ENCODE results near the gene PDE6B.
"Not testable (repeated sequence)": the region's sequence is repeated elsewhere in the genome, so short reads cannot be mapped to it uniquely, and the experiment has no call there.

PDE6B gene

GRCh38 chr4:705278-706082 lies 80.1 kb downstream of the PDE6B start, which contains the start of gene PCGF3:
PCGF3 (plus strand) TSS chr4:705832; CDS start chr4:733681, 27,849 bp downstream.
- DNase-seq, result peak; percentile 95

GRCh38 chr4:706083-706633 lies 80.8 kb downstream of the PDE6B start:
- DNase-seq, result not testable (repeated sequence)

DNA sequence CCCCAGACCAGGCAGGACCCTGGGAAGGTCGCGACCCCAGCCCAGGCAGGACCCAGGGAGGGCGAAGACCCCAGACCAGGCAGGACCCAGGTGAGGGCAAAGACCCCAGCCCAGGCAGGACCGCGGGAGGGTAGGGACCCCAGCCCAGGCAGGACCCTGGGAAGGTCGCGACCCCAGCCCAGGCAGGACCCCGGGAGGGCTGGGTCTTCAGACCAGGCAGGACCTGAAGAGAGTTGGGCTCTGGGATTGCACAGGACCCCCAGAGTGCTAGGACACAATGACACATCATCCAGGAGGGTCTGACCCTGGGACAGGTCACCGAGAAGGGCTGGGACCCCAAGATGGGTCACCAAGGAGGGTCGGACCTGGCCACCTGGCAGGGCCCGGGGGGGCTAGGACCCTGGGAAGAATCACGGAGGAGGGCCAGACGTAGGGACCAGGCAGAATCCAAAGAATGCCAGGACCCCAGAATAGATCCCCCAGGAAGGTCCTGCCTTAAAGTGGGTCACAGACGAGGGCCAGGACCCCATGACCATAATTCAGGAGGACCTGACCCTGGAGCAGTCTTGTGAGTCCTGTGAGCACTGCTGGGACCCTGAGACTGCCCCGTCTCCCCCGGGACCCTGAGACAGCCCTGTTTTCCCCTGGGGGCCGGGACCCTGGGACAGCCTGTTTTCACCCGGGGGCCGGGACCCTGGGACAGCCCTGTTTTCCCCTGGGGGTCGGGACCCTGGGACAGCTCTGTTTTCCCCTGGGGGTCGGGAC lies 81.6 kb downstream of the PDE6B start:
- no peak for DNase-seq

DNA sequence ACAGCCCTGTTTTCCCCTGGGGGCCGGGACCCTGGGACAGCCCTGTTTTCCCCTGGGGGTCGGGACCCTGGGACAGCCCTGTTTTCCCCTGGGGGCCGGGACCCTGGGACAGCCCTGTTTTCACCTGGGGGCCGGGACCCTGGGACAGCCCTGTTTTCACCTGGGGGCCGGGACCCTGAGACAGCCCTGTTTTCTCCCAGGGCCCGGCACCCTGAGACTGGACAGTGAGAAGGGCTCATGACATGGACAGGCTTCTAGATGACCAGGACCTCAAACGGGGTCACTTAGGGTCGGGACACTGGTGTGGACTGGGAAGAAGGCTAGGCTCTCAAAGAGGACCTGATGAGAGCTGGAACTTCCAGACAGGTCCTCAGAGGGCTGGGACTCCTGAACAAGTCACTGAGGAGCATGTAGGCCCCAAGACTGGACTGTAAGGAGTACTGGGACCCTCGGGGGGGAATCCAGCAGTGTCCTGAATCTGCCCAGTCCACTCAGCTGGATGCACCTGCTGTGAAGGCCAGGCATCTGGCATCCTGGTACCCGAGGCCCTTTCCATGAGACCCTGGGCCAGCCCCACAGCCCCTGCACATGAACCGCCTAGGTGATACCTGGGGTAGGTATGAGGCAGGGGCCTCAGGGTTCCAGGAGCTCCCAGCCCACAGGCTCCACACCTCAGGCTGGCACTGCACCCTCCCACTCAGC lies 82.7 kb downstream of the PDE6B start:
- no peak for DNase-seq

GRCh38 chr4:708631-708933 lies 83.2 kb downstream of the PDE6B start:
- no peak for DNase-seq

GRCh38 chr4:709348-709747 lies 84.0 kb downstream of the PDE6B start:
- no peak for DNase-seq

- DNase-seq, result no peak
These were observed 84.7 kb downstream of the PDE6B start for GRCh38 chr4:710116-710515.

GRCh38 chr4:710916-711315 lies 85.5 kb downstream of the PDE6B start:
- no peak for DNase-seq

DNA sequence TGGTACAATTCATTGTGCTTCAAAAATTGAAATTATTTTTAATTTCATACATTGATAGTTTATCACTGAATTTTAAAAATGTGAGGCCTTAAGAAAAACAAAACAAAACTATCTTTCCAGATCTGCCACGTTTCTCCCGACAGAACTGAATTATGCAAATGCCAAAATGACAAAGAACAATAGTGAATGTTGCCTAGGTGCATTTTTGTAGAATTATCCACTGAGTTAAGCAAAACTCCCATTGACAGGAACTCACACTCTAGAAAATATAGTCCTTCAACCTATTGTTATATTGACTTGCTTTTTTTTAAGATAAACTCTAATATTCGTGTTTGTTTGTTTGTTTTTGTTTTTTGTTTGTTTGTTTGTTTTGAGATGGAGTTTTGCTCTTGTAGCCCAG lies 86.7 kb downstream of the PDE6B start:
- DNase-seq, result no peak

- DNase-seq, result no peak
These were observed 87.7 kb downstream of the PDE6B start for GRCh38 chr4:712916-713632.

- DNase-seq, result no peak
These were observed 88.7 kb downstream of the PDE6B start for GRCh38 chr4:714087-714486.

DNA sequence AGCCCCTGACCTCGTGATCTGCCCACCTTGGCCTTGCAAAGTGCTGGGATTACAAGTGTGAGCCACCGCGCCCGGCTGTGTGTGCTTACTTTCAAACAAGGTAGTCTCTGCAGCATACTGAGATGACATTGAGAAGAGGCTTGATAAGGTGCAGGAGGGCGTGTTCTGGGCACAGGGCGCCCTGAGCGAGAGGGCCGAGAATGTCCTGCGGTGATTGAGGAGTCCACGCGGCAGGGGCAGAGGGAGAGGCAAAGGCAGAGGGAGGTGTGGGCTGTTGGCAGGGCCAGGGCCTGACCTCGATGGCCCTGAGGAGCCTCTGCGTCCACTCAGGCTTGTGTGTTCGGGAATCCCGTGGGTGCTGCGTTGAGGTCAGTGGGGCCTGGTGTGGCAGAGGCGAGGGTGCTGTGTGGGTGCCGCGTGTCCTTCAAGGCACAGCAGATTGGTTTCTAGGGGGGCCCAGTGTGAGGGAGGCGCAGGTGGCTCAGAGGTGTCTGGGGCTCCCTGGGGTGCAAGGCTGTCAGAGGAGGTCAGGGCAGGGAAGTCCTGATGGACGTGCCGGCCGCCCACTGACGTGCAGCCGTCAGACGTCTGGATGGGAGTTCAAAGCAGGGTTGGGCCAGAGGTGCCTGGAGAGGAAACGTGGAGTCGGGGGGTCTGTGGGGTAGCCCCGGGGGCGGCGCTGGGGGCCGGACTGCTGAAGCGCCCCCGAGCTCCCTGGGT lies 92.4 kb downstream of the PDE6B start:
- no peak for DNase-seq

GRCh38 chr4:718460-718859 lies 93.1 kb downstream of the PDE6B start:
- DNase-seq, result no peak

Measured in fibroblast of skin of abdomen (primary cell).